BJ (cell line): Measurements from ENCODE around the gene MRPS27. TPM values are rescaled to one million over a fixed set of nuclear protein-coding genes. Genes with fewer than 3 reads are reported as not detected.

ENCODE experiments used
- CTCF ChIA-PET: fragments of 350-600 bp; formaldehyde crosslinking; extraction: SDS; loops from one replicate; lab custom pipeline; 2021; ENCODE audit warnings: antibody characterized with exemption, inconsistent platforms; lab: Yijun Ruan, JAX
- POLR2A ChIA-PET: fragments of 300-600 bp; sonication (Branson Sonifier 250); formaldehyde crosslinking; extraction: SDS; loops from one replicate; lab custom pipeline; 2021; ENCODE audit warnings: antibody characterized with exemption; lab: Charles Lee
- DNase-seq: peaks from one replicate; pipeline ENCODE4 v3.0.0-alpha.2; 2011; ENCODE audit warnings: low read depth
- H3K27me3 ChIP-seq: 2 replicates; pipeline ENCODE4 v1.6.0; 2011; ENCODE audit warnings: low read length; ENCODE audit not compliant: control insufficient read depth, insufficient read depth
- H3K36me3 ChIP-seq: 2 replicates; pipeline ENCODE4 v1.5.1; 2011; ENCODE audit warnings: low read length; ENCODE audit not compliant: control insufficient read depth, insufficient read depth
- H3K4me3 ChIP-seq: 2 replicates; pipeline ENCODE4 v1.5.1; 2011; ENCODE audit warnings: low read depth, mild to moderate bottlenecking, control low read depth, low read length
- CTCF ChIP-seq: IDR thresholded peaks from 2 replicates; pipeline ENCODE4 v1.5.1; 2011; ENCODE audit warnings: low read depth, mild to moderate bottlenecking, control low read depth, inconsistent platforms, low read length, moderate library complexity; ENCODE audit not compliant: insufficient read depth
- polyA plus RNA-seq: library from polyadenylated mRNA; depleted of rRNA; stranded (reverse); fragments of >200 nt; gene quantifications from 2 replicates; pipeline ENCODE4 v1.2.3, GENCODE V29; 2011

Gene MRPS27
- polyA plus RNA-seq, 1 experiment = 52.6 TPM

- H3K4me3 ChIP-seq = no peak overlapping the region
- H3K27me3 ChIP-seq = no peaks in the 10 kb centered on the region
- ChIA-PET POLR2A (no interaction called here), CTCF (interaction anchor here (0.7 to 3.5 kb wide), 2 partner anchors 165 to 252 kb away, joined by 3 to 13 read pairs; no protein-coding TSS in a partner anchor)
- H3K36me3 ChIP-seq = peaks cover 3% of the 10 kb centered on the region
- no peak for TF ChIP-seq CTCF
- DNase-seq = no peak
Observed at GRCh38 chr5:72358925-72359324, 38.9 kb upstream of the MRPS27 start.

GRCh38 chr5:72356361-72356760 lies 36.3 kb upstream of the MRPS27 start:
- POLR2A ChIA-PET = no interaction called here
- CTCF ChIA-PET = interaction anchor here (0.7 to 2.7 kb wide), 4 partner anchors 10 to 168 kb away, joined by 3 to 16 read pairs (median 4); no protein-coding TSS in a partner anchor
- Histone ChIP-seq H3K27me3 (no peaks in the 10 kb centered on the region), H3K4me3 (no peak overlapping the region), H3K36me3 (peaks cover 3% of the 10 kb centered on the region; the same call in 1 of the 2 replicates)
- DNase-seq = no peak
- TF ChIP-seq CTCF = no peak

GRCh38 chr5:72355706-72356299 lies 35.8 kb upstream of the MRPS27 start:
- peak; percentile 61 for TF ChIP-seq CTCF
- no peaks in the 10 kb centered on the region for H3K27me3 ChIP-seq
- H3K4me3 ChIP-seq = no peak overlapping the region
- CTCF ChIA-PET = interaction anchor here (0.6 to 2.7 kb wide), 3 partner anchors 10 to 168 kb away, joined by 3 to 16 read pairs (median 4); no protein-coding TSS in a partner anchor
- POLR2A ChIA-PET = no interaction called here
- H3K36me3 ChIP-seq = peaks cover 3% of the 10 kb centered on the region; the same call in 1 of the 2 replicates
- DNase-seq = no peak

DNA sequence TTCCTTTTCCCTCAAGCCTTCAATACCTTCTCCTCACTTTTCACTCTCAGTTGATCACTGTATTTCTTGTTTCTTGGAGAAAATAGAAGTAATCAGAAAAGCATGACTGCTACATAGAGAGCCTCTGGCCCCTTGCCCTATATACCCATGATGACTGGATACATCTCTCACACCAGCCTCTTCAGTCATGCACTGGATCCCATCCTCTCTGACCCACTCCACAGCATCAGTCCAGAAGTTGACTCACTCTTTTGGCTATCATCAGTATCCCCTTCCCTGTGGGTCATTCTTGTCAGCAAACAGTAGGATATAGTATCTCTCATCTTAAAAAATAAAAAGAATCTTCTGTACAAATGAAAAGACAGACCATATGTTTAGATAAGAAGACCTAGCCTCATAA lies 33.0 kb upstream of the MRPS27 start:
- CTCF ChIA-PET = interaction anchor here (0.8 kb wide), 1 partner anchor 173 kb away, joined by 3 read pairs; no protein-coding TSS in a partner anchor
- no peak for TF ChIP-seq CTCF
- DNase-seq = no peak
- H3K27me3 ChIP-seq = no peaks in the 10 kb centered on the region
- POLR2A ChIA-PET = no interaction called here
- no peaks in the 10 kb centered on the region for H3K36me3 ChIP-seq
- no peak overlapping the region for H3K4me3 ChIP-seq

- ChIA-PET POLR2A (no interaction called here), CTCF (no interaction called here)
- H3K4me3 ChIP-seq = no peak overlapping the region
- H3K36me3 ChIP-seq = no peaks in the 10 kb centered on the region
- DNase-seq = no peak
- TF ChIP-seq CTCF = no peak
- no peaks in the 10 kb centered on the region for H3K27me3 ChIP-seq
Observed at GRCh38 chr5:72352616-72353015, 32.6 kb upstream of the MRPS27 start.
